SKM-1 treated with dmso at 0.1 percent for 144 hours (cell line): ENCODE results near the gene DNMT3A.

Source experiments
- DNase-seq: peaks from one replicate; lab custom pipeline; 2025; ENCODE audit not compliant: unreplicated experiment; lab: John Stamatoyannopoulos, UW

DNMT3A gene

GRCh38 chr2:25262288-25262687, 79.4 kb downstream of the DNMT3A start:
- no peak for DNase-seq

GRCh38 chr2:25259737-25260124, 82.0 kb downstream of the DNMT3A start:
- no peak for DNase-seq

DNA sequence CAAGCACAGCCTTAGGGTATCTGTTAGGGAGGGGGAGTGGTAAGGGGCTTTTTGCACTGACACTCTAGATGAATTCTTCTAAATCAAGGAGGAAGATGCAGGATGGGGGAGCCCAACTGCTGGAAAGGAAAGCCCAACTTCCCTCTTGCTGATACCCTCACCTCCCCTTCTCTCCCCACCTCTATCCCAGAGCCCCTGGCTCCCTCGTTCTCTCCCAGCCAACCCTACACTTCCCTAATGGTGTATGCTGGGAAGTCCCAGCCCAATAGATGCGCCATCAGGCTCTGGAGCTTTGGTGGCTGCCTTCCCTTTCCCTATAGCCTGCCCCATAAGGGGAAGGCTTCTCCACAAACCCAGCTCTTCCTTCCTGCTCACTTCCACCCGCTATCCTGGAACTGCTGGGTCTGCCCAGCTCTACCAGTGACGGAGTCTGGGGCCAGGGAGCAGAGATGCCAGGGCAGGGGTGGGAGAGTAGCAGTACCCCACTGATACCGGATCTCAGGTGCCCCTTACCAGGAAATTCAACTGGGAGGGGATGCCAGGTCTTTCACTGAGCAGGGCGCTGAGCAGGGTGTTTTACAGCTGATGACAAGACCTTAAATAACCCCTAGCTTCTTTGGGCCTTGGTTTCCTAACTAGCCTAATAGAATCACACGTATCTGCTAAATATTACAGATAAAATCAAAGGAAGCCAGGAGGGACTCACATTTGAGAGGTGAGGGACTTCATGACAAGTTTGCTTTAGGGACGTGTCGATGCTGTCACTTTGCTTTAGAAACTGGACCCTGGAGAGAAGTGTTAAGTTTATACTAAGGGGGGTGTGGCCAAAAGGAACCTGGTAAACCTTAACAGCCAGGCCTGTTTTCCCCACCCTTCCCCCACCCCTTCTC, 82.6 kb downstream of the DNMT3A start:
- DNase-seq, result no peak

GRCh38 chr2:25257931-25258846, 83.5 kb downstream of the DNMT3A start:
- no peak for DNase-seq

GRCh38 chr2:25257032-25257552, 84.6 kb downstream of the DNMT3A start:
- DNase-seq, result no peak

- DNase-seq, result no peak
Observed at GRCh38 chr2:25256488-25256875, 85.2 kb downstream of the DNMT3A start.

GRCh38 chr2:25255745-25256487, 85.8 kb downstream of the DNMT3A start:
- no peak for DNase-seq

DNA sequence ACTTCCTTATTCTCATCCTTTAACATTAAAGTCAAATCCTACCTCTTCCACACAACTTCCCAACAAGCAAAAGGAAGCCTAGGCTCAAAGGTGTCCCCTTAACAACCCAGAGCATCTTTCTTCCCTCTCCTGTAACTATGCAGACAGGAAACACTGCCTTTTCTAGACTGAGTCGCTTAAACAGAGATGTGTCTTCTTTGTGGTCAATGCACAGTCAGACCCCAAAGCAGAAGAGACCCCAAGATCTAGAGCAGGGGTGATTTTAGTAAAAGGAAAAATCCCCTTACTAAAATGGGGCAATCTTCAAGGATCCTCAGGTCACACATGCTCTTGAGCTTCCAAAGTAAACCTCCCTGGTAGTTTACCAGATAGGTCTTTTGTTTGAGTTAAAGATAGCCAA, 86.8 kb downstream of the DNMT3A start:
- no peak for DNase-seq

- DNase-seq, result no peak
Observed at GRCh38 chr2:25253153-25253626, 88.5 kb downstream of the DNMT3A start.

DNA sequence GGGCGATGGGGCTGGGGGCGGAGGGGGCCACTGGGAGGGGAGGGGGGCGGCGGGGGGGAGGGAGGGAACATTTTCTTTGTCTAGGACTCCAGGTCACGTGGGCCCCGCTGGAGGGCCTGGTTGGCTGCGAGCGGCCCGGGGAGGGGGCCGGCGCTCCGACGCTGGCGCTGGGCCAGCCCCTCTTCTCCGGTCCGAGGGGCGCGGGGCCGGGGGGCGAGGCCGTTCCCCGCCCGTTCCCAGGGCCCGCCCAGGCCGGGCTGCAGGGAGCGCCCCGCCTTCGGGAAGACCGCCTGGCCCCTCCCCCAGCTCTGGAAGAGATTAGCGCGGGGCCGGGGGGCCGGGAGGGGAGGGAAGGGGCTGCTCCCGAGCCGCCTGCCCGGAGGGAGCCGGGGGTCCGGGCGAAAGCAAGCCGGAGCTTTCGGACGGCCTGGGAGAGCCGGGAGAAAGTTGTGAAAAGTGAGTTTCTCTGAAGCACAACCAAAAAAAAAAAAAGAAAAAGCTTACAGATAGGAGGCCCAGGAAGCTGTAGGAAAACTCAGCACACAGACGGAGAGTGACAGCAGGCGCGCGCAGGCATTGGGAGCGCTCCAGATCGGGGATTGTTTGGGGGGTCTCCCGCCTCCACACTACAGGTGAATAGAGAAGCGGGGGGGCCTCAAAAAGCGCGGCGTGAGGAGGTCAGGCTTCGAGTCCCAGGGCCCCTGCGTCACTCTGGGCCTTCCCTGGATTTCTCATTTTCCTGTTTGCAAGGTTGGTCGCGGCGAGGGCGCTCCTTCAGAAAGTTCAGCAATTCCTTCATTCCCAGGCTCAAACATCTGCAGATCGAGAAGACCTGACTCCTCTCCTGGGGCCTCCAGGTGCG, 89.2 kb downstream of the DNMT3A start:
- no peak for DNase-seq

GRCh38 chr2:25251422-25252273, 90.1 kb downstream of the DNMT3A start:
- no peak for DNase-seq

DNA sequence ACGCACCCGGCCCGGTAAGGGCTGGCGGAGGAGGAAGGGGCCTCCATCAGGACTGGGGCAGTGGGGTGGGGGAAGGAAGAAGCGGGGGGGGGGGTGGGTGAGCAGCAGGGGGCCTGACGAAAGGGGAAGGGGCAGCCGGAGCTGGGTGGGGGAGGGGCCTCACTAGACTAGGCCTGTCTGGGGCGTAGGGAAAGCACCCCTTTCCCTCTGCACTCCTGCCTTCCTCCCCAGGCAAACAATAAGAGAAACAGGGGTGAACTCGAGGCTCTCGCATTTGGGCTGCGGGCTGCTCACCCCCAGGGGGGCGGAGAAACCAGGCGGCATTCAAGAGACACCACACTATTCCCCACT, 90.7 kb downstream of the DNMT3A start:
- no peak for DNase-seq

DNA sequence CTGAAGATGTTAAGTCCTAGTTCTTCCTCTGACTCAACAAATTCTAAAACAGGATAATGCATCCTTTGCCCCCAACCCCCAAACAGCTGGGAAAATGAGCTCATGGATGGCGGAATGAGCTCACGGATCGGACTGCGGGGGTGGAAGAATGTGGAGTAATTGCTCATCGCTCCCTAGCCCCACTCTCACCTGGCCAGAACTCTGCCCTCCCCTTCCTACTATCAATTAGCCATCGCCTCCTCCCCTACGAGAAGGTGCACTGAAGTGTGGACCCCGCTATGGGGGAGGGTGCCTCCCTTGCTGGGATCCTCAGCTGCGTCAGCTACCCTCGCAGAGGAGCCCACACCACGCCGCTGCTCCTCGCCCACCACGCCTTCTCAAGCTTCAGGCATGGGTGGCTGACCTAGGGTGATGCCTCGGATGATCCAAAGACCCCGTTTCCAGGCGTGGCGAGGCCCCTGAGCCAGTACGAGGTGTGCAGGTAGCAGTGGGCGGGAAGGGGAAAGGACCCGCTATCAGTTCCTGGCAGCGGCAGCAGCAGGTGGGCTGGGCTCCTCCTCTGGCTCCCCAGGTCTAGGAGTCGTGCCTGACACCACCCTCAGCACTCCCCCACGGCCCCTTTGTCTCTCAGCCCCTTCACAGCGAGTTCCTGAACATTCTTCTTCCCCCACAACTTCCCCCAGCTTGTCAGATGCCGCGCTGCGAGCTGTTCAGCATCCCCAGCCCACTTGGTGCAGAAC, 91.2 kb downstream of the DNMT3A start:
- no peak for DNase-seq

GRCh38 chr2:25249785-25250184, 91.9 kb downstream of the DNMT3A start:
- DNase-seq, result no peak

GRCh38 chr2:25247792-25248512, 93.8 kb downstream of the DNMT3A start:
- no peak for DNase-seq

DNA sequence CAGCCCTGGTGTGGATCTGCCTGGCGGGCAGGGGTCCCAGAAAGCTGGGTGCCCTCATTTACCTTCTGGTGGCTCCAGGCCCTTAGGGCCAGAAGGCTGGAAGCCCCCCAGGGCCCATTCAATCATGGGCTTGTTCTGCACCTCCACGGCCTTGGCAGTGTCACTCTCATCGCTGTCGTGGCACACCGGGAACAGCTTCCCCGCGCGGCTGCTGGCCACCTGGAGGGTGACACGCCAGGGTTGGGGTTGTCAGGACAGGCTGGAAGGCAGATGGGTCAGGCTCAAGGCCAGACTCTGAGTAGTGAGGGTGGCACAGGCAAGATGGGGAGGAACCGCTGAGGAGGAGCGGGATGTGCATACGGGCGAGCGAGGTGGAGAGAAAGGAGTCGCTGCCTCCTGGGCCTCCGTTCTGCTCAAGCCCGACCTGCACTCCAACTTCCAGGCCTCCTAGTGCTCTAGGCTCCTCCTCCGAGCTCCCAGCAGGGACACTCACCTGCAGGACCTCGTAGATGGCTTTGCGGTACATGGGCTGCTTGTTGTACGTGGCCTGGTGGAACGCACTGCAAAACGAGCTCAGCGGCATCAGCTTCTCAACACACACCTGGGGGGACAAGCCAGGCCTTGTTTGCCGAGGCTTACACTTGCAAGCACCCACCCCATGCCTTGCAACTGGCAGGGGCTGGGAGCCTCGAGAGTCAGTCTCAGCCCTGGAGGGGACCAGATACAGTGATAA, 95.0 kb downstream of the DNMT3A start:
- DNase-seq, result no peak

- DNase-seq, result no peak
Observed at GRCh38 chr2:25246001-25246400, 95.7 kb downstream of the DNMT3A start.
